GM19328 (cell line): ENCODE results near the gene NRROS.
"Not testable (repeated sequence)": the region's sequence is repeated elsewhere in the genome, so short reads cannot be mapped to it uniquely, and the experiment has no call there.

Experiments used
- ATAC-seq: cut with Tn5 transposase; IDR thresholded peaks from one replicate; pipeline ENCODE4 v1.9.1; 2021; ENCODE audit warnings: mild to moderate bottlenecking, moderate library complexity; ENCODE audit not compliant: unreplicated experiment

Gene NRROS

GRCh38 chr3:196639483-196640296 lies at the start of gene NRROS:
TSS of gene NRROS (plus strand) at chr3:196639694. CDS start at chr3:196654540, 14,846 bp downstream.
- ATAC-seq, result peak; percentile 46

GRCh38 chr3:196590279-196590678 lies 49.2 kb upstream of the NRROS start:
- ATAC-seq, result no peak

GRCh38 chr3:196596355-196596754 lies 43.1 kb upstream of the NRROS start:
- ATAC-seq, result no peak

GRCh38 chr3:196597971-196598733 lies 41.3 kb upstream of the NRROS start:
- ATAC-seq, result not testable (repeated sequence)

- no peak for ATAC-seq
Measured at GRCh38 chr3:196599734-196600128, 39.8 kb upstream of the NRROS start.

GRCh38 chr3:196600359-196600758 lies 39.1 kb upstream of the NRROS start:
- ATAC-seq, result no peak

GRCh38 chr3:196602673-196603072 lies 36.8 kb upstream of the NRROS start:
- ATAC-seq, result no peak

- no peak for ATAC-seq
Measured at GRCh38 chr3:196603683-196604082, 35.8 kb upstream of the NRROS start.

- ATAC-seq, result peak; percentile 50
Measured at GRCh38 chr3:196604548-196604947, 34.9 kb upstream of the NRROS start.

GRCh38 chr3:196608693-196609092 lies 30.8 kb upstream of the NRROS start:
- no peak for ATAC-seq

- peak; percentile 68 for ATAC-seq
Measured at GRCh38 chr3:196609343-196609775, 30.1 kb upstream of the NRROS start.

- no peak for ATAC-seq
Measured at GRCh38 chr3:196609805-196610515, 29.5 kb upstream of the NRROS start.

- ATAC-seq, result no peak
Measured at GRCh38 chr3:196611761-196612483, 27.6 kb upstream of the NRROS start.

- not testable (repeated sequence) for ATAC-seq
Measured at GRCh38 chr3:196615234-196615633, 24.3 kb upstream of the NRROS start.

- ATAC-seq, result no peak
Measured at GRCh38 chr3:196617256-196617655, 22.2 kb upstream of the NRROS start.

GRCh38 chr3:196619223-196619622 lies 20.3 kb upstream of the NRROS start:
- no peak for ATAC-seq

GRCh38 chr3:196619627-196620026 lies 19.9 kb upstream of the NRROS start:
- ATAC-seq, result not testable (repeated sequence)

GRCh38 chr3:196620161-196620604 lies 19.3 kb upstream of the NRROS start:
- no peak for ATAC-seq

GRCh38 chr3:196620684-196621083 lies 18.8 kb upstream of the NRROS start:
- ATAC-seq, result no peak

GRCh38 chr3:196621611-196622010 lies 17.9 kb upstream of the NRROS start:
- no peak for ATAC-seq
